Effector memory CD4-positive, alpha-beta T cell (primary cell): Measurements from ENCODE around the gene MICAL3.
"Not testable (repeated sequence)": the region's sequence is repeated elsewhere in the genome, so short reads cannot be mapped to it uniquely, and the experiment has no call there.

Experiments used
- DNase-seq, 3 donors: peaks; one replicate each; pipeline ENCODE4 v3.0.0-alpha.2; 2020
- H3K27ac ChIP-seq: 2 replicates; pipeline ENCODE4 v1.7.0; 2013; ENCODE audit warnings: mild to moderate bottlenecking, low read length, moderate library complexity; ENCODE audit not compliant: insufficient read depth, poor library complexity, severe bottlenecking
- H3K27me3 ChIP-seq: replicated peaks from 2 replicates; pipeline ENCODE4 v1.7.0; 2013; ENCODE audit warnings: mild to moderate bottlenecking, low read length; ENCODE audit not compliant: insufficient read depth, control insufficient read depth, poor library complexity, severe bottlenecking
- H3K36me3 ChIP-seq: 2 replicates; pipeline ENCODE4 v1.7.0; 2013; ENCODE audit warnings: mild to moderate bottlenecking, low read length, moderate library complexity; ENCODE audit not compliant: control insufficient read depth, insufficient read depth
- H3K4me1 ChIP-seq: 2 replicates; pipeline ENCODE4 v1.7.0; 2013; ENCODE audit warnings: low read length, mild to moderate bottlenecking; ENCODE audit not compliant: control insufficient read depth, insufficient read depth, poor library complexity, severe bottlenecking
- H3K4me3 ChIP-seq: 2 replicates; pipeline ENCODE4 v1.7.0; 2013; ENCODE audit warnings: low read length, low read depth, mild to moderate bottlenecking; ENCODE audit not compliant: insufficient read depth, poor library complexity, severe bottlenecking
- H3K9me3 ChIP-seq: 2 replicates; pipeline ENCODE4 v1.7.0; 2013; ENCODE audit warnings: mild to moderate bottlenecking, low read length, moderate library complexity; ENCODE audit not compliant: control insufficient read depth
- total RNA-seq, 3 donors: gene quantifications; one replicate each; lab custom pipeline; 2026; lab: John Stamatoyannopoulos, UW

Gene MICAL3, protein sequence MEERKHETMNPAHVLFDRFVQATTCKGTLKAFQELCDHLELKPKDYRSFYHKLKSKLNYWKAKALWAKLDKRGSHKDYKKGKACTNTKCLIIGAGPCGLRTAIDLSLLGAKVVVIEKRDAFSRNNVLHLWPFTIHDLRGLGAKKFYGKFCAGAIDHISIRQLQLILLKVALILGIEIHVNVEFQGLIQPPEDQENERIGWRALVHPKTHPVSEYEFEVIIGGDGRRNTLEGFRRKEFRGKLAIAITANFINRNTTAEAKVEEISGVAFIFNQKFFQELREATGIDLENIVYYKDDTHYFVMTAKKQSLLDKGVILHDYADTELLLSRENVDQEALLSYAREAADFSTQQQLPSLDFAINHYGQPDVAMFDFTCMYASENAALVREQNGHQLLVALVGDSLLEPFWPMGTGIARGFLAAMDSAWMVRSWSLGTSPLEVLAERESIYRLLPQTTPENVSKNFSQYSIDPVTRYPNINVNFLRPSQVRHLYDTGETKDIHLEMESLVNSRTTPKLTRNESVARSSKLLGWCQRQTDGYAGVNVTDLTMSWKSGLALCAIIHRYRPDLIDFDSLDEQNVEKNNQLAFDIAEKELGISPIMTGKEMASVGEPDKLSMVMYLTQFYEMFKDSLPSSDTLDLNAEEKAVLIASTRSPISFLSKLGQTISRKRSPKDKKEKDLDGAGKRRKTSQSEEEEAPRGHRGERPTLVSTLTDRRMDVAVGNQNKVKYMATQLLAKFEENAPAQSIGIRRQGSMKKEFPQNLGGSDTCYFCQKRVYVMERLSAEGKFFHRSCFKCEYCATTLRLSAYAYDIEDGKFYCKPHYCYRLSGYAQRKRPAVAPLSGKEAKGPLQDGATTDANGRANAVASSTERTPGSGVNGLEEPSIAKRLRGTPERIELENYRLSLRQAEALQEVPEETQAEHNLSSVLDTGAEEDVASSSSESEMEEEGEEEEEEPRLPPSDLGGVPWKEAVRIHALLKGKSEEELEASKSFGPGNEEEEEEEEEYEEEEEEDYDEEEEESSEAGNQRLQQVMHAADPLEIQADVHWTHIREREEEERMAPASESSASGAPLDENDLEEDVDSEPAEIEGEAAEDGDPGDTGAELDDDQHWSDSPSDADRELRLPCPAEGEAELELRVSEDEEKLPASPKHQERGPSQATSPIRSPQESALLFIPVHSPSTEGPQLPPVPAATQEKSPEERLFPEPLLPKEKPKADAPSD (N-terminal part only)
- 31.5 to 55.9 (median 53.4) reads per million in 3 donors for total RNA-seq

DNA sequence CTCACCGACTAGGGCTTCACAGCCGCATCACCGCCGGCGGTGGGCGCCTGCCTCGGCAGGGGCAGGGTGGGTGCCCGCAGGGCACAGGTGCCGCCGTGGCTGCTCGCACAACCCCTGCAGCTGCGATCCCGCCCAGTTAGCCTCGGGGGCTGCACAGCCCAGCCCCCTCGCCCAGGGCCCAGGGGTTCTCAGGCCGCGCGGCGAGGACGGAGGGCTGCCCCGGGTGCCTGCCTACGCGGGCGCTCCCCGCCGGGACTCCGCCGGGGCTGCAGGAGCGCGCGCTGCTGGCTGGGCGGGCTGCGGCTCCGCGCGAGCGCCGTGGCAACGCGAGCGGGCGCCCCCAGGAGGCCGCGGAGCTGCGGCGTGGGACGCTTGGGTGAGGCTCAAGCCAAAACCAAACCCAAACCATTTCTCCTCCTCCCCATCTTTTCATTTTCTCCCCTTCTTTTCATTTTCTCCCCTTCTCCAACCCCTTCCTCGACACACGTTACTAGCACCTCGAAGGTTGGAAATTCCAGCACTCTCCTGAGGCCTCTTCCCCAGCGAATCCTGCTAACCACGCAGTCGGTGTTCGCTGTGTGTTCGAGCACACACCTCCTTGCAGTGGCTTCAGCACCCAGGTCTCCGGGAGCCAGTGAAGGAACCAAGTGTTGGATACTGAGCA, at the start of gene MICAL3:
TSS of gene MICAL3 (minus strand) at position 286 of the 664 bp plus-strand sequence. CDS start 117,749 bp downstream, outside the sequence.
- no peaks in the 10 kb centered on the region for H3K9me3 ChIP-seq
- DNase-seq = peak; percentile 23 to 28 (median 25)
- no peaks in the 10 kb centered on the region for H3K36me3 ChIP-seq
- H3K27ac ChIP-seq = no peak within 1 kb of the TSS
- peaks cover 5% of the 10 kb centered on the region for H3K27me3 ChIP-seq
- peaks cover 6% of the 10 kb centered on the region for H3K4me1 ChIP-seq
- H3K4me3 ChIP-seq = peak within 1 kb of the TSS; percentile 62

DNA sequence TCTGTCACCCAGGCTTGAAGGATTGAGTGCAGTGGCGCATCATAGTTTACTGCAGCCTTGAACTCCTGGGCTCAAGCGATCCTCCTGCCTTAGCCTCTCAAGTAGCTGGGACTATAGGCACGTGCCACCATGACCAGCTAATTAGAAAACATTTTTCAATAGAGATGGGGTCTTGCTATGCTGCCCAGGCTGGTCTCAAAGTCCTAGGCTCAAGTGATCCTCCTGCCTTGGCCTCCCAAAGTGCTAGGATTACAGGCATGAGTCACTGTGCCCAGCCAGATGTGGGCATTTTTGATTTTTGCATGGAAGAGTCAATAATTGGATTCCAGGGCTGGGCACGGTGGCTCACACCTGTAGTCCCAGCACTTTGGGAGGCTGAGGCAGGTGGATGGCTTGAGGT, 49.6 kb upstream of the MICAL3 start:
- DNase-seq, H3K9me3 ChIP-seq, H3K27ac ChIP-seq, H3K4me3 ChIP-seq, H3K27me3 ChIP-seq, H3K36me3 ChIP-seq: not testable (repeated sequence)
- peaks cover 14% of the 10 kb centered on the region for H3K4me1 ChIP-seq

DNA sequence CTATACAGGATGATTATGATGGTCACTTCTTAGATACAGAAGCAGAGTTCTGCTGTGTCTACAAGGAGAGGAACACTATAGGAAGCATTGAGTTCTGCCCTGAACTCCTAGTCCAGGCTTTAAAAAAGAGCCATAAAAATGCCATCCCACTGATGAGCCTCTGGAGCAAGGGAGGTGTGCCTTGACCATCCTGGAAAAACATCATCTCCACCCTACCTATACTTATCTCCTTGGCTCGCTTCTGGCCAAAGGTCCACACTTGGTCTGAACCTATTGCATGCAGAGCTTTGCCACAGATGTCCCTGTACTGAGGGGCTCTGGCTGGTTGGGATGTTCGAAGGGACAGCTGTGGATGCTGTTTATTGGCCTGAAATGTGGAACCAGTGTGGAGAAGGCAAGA, 49.1 kb upstream of the MICAL3 start:
- Histone ChIP-seq H3K4me1 (peaks cover 9% of the 10 kb centered on the region), H3K27me3 (no peaks in the 10 kb centered on the region), H3K4me3 (no peak overlapping the region), H3K36me3 (no peaks in the 10 kb centered on the region), H3K9me3 (no peaks in the 10 kb centered on the region), H3K27ac (no peak overlapping the region)
- DNase-seq = no peak

DNA sequence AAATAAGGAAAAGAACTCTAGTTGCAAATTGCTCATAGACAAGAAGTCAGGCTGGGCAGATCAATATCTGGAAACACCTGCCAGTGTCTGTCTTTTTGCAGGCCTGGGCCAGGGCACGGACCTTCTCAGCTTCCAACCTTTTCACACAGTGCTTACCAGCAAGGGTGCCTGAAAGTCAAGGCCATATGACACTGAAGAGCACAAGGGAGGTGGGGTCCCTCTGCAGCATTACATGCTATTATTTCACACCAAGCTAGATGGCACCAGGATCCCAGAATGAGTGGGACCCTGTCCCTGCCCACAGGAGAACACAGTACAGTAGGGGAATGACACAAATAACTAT, 47.6 kb upstream of the MICAL3 start:
- Histone ChIP-seq H3K4me3 (no peak overlapping the region), H3K27me3 (no peaks in the 10 kb centered on the region), H3K27ac (no peak overlapping the region), H3K9me3 (no peaks in the 10 kb centered on the region), H3K36me3 (no peaks in the 10 kb centered on the region), H3K4me1 (peaks cover 3% of the 10 kb centered on the region)
- no peak for DNase-seq

DNA sequence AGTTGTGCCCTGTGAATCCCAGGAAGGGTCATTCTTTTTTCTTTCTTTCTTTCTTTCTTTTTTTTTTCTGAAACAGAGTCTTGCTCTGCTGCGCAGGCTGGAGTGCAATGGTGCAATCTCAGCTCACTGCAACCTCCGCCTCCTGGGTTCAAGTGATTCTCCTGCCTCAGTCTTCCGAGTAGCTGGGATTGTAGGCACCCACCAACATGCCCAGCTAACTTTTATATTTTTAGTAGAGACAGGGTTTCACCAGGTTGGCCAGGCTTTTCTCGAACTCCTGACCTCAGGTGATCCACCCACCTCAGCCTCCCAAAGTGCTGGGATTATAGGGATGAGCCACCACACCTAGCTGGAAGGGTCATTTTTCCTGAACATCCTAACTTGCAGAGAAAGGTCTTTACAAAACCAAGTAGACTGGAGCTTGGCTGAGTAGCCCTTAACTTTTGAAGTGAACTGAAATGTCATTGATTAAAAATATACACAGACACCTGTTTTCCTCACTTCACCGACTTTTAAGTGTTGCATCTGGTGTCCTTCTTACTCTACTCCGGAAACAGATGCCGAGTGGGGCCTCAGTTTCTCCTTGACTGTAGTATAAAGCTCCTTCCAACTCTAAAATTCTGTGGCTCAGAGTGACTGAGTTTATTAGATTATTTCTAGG, 47.1 kb upstream of the MICAL3 start:
- H3K27me3 ChIP-seq, H3K27ac ChIP-seq, DNase-seq, H3K9me3 ChIP-seq, H3K4me1 ChIP-seq, H3K36me3 ChIP-seq, H3K4me3 ChIP-seq: not testable (repeated sequence)

DNA sequence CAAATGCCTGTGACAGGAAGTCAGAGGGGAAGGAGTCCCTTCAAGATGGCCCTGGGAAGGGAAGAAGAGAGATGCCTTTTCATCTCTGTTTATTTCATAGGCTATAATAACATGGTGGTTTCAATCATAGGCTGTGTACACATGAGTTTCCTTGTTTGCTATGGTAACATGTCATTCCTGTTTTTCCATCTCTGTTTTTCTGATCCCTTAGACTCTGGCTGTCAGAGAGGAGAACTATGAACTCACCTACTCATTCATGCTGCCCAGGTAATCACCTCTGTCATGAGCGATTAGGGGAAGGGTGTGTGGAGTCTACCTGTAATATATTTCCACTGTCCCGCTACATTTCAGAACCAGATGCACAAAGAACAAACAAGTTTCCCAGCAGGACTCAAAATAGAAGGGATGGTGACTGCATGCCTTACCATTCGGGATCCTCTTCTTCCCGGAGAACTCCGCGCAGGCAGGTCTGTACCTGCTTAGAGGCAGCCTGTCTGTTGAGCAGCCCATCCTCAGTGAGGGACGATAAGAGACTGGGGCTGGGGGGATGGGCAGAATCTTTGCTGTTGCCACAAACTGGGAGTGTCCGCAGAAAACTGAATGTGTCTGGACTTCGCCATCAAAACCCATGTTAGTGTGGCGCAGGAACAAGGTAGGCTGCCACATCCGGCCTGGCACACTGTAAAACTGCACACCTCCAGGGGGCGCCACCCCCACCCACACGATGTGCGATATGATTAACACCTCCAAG, 46.4 kb upstream of the MICAL3 start:
- H3K27ac ChIP-seq = no peak overlapping the region
- H3K36me3 ChIP-seq = no peaks in the 10 kb centered on the region
- H3K4me3 ChIP-seq = no peak overlapping the region
- no peaks in the 10 kb centered on the region for H3K27me3 ChIP-seq
- no peaks in the 10 kb centered on the region for H3K4me1 ChIP-seq
- no peak for DNase-seq
- H3K9me3 ChIP-seq = no peaks in the 10 kb centered on the region

DNA sequence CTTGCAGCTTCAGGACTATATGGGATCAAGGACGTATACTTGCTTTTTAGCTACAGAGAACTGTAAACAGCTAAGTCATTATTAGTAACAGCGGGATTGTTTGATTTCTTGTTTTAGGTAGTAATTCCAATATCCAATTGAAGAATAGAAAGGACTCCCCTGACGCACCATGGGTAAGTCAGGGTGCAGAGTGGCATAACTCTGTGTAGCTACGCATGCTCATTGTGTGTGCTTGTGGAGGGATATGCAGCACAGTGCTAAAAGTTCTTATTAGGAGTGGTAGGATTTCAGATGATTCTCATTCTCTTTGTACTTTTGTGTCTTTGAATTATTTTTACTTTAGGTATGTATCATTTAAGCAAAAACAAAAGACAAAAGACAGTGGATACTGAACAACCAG, 45.7 kb upstream of the MICAL3 start:
- Histone ChIP-seq H3K4me3 (no peak overlapping the region), H3K27ac (no peak overlapping the region), H3K36me3 (no peaks in the 10 kb centered on the region), H3K4me1 (no peaks in the 10 kb centered on the region), H3K9me3 (no peaks in the 10 kb centered on the region), H3K27me3 (no peaks in the 10 kb centered on the region)
- no peak for DNase-seq

DNA sequence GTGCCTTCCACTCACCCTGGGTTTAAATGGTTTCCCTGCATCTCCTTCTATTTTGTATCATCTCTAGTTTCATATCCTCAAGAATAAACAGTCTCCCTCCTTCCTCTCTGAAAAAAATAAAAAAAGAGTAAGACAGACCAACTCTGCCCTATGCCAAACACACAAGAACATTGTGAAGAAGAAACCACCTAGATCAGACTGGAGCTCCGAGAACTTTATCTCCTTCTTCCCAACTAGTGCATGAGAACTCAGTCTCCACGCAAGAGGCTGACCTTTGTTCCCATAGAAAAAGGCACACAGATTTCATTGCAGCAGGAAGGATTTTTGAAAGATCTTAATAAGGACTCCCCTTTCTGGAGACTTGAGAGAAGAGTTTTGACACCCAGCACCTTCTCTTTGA, 44.7 kb upstream of the MICAL3 start:
- Histone ChIP-seq H3K4me3 (no peak overlapping the region), H3K9me3 (no peaks in the 10 kb centered on the region), H3K27ac (no peak overlapping the region), H3K27me3 (no peaks in the 10 kb centered on the region), H3K4me1 (no peaks in the 10 kb centered on the region), H3K36me3 (no peaks in the 10 kb centered on the region)
- DNase-seq = no peak
